WI38 (cell line): ENCODE measurements around the gene PBX1.

Source experiments
- H3K4me3 ChIP-seq: 2 replicates; pipeline ENCODE4 v1.5.1; 2011; ENCODE audit warnings: low read depth, mild to moderate bottlenecking, control low read depth, low read length
- TF ChIP-seq, protein P1 (sequence below): IDR thresholded peaks from 2 replicates; pipeline ENCODE4 v1.5.1; 2012; ENCODE audit warnings: low read depth, mild to moderate bottlenecking, control low read depth, low read length

PBX1 gene

DNA sequence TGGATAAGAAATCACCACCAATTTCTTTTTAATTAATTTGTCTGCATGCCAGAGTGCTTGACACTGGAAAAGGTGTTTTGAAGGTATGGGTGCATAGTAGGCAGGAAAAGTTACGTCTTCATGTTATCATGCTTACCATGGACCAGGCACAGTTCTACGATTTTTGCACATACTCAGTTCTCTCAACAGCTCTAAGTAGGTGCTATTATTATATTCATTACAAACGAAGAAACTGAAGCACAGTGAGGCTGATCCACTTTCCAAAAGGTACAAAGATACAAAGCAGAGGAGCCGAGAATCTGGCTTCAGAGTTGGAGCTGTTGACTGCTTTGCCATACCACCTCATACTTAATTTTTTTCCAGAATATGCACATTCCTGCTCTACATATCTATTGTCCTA is 306.4 kb downstream of the PBX1 start:
- H3K4me3 ChIP-seq, result no peak overlapping the region
- TF ChIP-seq, protein P1, sequence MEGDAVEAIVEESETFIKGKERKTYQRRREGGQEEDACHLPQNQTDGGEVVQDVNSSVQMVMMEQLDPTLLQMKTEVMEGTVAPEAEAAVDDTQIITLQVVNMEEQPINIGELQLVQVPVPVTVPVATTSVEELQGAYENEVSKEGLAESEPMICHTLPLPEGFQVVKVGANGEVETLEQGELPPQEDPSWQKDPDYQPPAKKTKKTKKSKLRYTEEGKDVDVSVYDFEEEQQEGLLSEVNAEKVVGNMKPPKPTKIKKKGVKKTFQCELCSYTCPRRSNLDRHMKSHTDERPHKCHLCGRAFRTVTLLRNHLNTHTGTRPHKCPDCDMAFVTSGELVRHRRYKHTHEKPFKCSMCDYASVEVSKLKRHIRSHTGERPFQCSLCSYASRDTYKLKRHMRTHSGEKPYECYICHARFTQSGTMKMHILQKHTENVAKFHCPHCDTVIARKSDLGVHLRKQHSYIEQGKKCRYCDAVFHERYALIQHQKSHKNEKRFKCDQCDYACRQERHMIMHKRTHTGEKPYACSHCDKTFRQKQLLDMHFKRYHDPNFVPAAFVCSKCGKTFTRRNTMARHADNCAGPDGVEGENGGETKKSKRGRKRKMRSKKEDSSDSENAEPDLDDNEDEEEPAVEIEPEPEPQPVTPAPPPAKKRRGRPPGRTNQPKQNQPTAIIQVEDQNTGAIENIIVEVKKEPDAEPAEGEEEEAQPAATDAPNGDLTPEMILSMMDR, result no peak

DNA sequence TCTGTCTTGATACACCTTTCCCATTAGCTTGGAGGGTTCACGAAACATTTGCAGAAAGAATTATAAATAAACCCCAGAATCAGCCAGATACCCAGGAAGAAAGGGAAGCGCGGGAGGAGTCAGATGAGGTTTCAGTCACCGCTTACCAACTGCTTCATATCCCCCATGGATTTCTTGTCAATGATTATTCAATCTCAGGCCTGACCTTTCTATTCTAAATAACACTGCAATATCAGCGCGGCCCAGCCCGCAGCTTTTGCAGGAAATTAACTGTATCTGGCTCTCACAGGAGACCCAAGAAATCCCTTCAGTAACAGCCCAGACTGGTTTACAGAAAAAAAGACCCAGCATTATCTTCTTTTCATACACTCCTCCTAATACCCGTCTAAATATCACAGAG is 308.6 kb downstream of the PBX1 start:
- H3K4me3 ChIP-seq, result no peak overlapping the region
- TF ChIP-seq, protein P1, result no peak

DNA sequence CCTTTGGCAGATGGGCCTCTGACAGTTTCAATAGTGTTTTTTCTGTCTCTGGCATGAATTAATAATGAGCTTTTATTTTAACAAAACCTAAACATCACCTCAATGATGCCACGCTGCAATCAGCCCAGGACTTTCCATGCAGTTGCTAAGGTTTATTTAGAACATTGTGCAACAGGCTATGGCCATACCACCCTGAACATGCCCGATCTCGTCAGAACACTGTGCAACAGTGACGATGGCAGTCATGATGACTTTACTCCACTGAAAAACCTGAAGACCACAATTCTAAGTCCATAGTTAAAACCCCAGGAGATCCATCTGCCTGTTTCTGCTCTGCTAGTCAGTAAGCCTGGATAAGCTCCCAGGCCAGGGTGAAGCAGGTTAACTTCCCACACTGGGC is 310.0 kb downstream of the PBX1 start:
- TF ChIP-seq, protein P1, result no peak

DNA sequence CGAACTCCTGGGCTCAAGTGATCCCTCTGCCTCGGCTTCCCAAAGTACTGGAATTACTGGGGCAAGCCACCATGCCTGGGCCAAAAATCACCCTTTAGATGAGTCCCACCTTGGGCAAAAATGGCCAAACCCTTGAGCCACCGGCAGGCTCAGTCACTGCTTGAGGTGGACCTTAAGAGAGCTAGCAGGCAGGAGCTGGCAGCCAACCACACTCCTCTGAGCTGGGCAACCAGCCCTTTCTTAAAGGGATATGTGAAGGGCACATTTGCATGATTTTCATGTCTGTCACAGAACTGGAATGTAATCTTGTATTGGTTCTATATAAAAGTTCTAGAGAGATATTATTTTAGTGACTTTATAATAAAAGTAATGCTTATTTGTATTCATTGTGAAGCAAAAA is 316.5 kb downstream of the PBX1 start:
- TF ChIP-seq, protein P1, result no peak
- no peak overlapping the region for H3K4me3 ChIP-seq

More for the DNA sequence above, 310.0 kb downstream of the PBX1 start:
- H3K4me3 ChIP-seq, result no peak overlapping the region

DNA sequence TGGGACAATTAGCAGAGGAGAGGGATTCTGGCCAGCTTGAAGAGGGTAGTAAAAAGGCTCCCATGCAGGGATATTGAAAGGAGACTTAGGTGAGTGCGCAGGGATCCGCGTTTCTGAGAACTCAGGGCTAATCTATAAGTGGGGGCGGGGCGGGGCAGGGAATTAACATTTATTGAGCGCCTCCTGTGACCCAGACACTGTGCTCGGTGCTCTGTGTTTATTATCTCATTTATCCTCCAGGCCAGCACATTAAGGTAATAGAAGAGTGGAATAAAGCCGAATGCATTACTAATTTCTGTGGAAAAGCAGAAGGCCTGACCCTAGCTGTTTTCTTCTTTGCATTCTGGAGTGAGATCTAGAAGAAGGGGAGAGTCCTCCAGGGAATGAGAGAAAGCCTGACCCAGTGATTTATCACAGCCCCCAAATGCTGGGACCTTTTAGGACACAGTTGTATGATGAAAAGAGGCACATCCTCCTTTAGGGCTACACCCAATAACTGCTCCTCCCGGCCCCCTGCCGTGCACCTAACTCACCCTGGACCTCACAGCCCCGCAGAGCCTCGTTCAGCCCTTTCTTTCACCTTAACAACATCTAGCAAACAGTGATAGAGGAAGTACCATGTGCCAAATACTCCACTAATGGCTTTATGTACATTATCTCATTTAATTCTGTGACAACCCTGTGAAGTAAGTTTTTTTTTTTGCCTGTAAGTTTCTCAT is 317.6 kb downstream of the PBX1 start:
- H3K4me3 ChIP-seq, result no peak overlapping the region
- TF ChIP-seq, protein P1, result no peak

DNA sequence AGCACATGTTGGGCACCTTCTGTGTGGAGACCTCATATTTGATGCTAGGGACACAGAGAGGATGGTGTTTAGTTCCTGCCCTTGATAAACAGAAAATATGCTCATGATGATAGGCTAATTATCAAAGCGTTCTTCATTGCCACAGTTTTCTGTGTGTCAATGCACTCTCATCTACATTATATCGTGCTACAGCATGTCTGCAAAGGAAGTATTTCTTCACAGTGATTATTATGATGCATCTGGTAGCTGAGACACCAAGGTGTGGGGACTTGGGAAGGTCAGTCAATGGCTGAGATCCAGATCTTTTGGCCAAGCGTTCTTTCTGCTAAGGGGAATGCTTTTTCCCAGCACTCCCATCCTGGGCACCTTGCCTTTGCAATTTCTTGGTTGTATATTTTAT is 321.2 kb downstream of the PBX1 start:
- H3K4me3 ChIP-seq, result no peak overlapping the region
- TF ChIP-seq, protein P1, result no peak

DNA sequence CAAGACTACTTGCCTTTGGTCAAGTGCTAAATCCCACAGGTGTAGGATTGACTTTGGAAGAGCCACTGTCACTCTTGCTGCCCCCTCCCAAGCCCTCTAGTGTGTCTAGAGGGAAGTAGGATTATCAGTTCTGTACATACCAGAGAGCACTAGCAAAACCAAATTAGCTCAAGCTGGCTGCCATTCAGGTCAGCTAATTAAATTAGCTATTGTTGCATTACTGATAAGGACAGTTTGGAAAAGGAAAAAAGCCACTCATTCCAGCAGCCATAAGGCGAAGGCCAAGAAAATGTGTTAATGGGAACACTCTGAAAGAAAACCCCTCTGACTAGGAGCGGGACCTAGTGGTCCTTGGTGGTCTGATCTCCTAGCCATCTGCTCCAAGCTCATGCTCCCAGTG is 321.7 kb downstream of the PBX1 start:
- TF ChIP-seq, protein P1, result no peak
- no peak overlapping the region for H3K4me3 ChIP-seq
